H1 (cell line): ENCODE measurements around the gene CDT1. TPM values are rescaled to one million over a fixed set of nuclear protein-coding genes. Genes with fewer than 3 reads are reported as not detected.

Experiments used
- ASH2L ChIP-seq: fragments of 200-600, 300-600 bp; sonication (generic); IDR thresholded peaks from one replicate; pipeline ENCODE4 v1.7.1; 2017; ENCODE audit warnings: low read length
- BRCA1 ChIP-seq: IDR thresholded peaks from 2 replicates; pipeline ENCODE4 v1.6.1; 2012; ENCODE audit warnings: low read depth, low read length, improper control_type of control experiment
- CBX8 ChIP-seq: fragments of 300-800, 300-1000 bp; sonication (generic); IDR thresholded peaks from 2 replicates; pipeline ENCODE4 v1.7.1; 2016; ENCODE audit warnings: low read depth, low read length, borderline replicate concordance
- CREB1 ChIP-seq: IDR thresholded peaks from 2 replicates; pipeline ENCODE4 v1.6.1; 2012; ENCODE audit warnings: inconsistent platforms
- CTBP2 ChIP-seq: IDR thresholded peaks from 2 replicates; pipeline ENCODE4 v1.7.0; 2011; ENCODE audit warnings: borderline replicate concordance, mild to moderate bottlenecking, moderate library complexity, mixed read lengths, low read length; ENCODE audit not compliant: insufficient read depth, insufficient read length
- GTF2F1 ChIP-seq: IDR thresholded peaks from 2 replicates; pipeline ENCODE4 v1.6.1; 2012; ENCODE audit warnings: low read depth, low read length, improper control_type of control experiment, borderline replicate concordance
- HDAC6 ChIP-seq: IDR thresholded peaks from one replicate; pipeline ENCODE4 v1.7.1; 2012; ENCODE audit warnings: low read depth, mild to moderate bottlenecking, inconsistent platforms, low read length, moderate library complexity
- JUN ChIP-seq: IDR thresholded peaks from 2 replicates; pipeline ENCODE4 v1.6.1; 2011; ENCODE audit warnings: low read depth, mild to moderate bottlenecking, improper control_type of control experiment, low read length
- JUND ChIP-seq: IDR thresholded peaks from 2 replicates; pipeline ENCODE4 v1.6.1; 2011; ENCODE audit warnings: mild to moderate bottlenecking, improper control_type of control experiment, low read length
- KDM4A ChIP-seq: IDR thresholded peaks from one replicate; pipeline ENCODE4 v1.7.1; 2012; ENCODE audit warnings: low read depth, mild to moderate bottlenecking, moderate library complexity, low read length, inconsistent platforms; ENCODE audit not compliant: severe bottlenecking
- RAD21 ChIP-seq, 2 experiments: IDR thresholded peaks in 1 of 2; conservative IDR thresholded peaks in 1 of 2; 2 replicates each; pipeline ENCODE4 v1.6.1; 2011; ENCODE audit warnings: low read depth in 2 of 2, low read length in 2 of 2, improper control_type of control experiment in 1 of 2, inconsistent platforms in 1 of 2, mild to moderate bottlenecking in 1 of 2, moderate library complexity in 1 of 2
- RFX5 ChIP-seq: IDR thresholded peaks from 2 replicates; pipeline ENCODE4 v1.6.1; 2011; ENCODE audit warnings: low read depth, low read length, improper control_type of control experiment, borderline replicate concordance
- RNF2 ChIP-seq: fragments of 200-900, 300-1000 bp; sonication (generic); IDR thresholded peaks from 2 replicates; pipeline ENCODE4 v1.7.1; 2016; ENCODE audit warnings: borderline replicate concordance, low read depth, mild to moderate bottlenecking, antibody characterized with exemption, low read length; ENCODE audit not compliant: poor library complexity, severe bottlenecking; ENCODE audit errors: missing control alignments
- SP1 ChIP-seq: IDR thresholded peaks from 2 replicates; pipeline ENCODE4 v1.6.1; 2011; ENCODE audit warnings: low read depth, low read length
- SP2 ChIP-seq: IDR thresholded peaks from 2 replicates; pipeline ENCODE4 v1.6.1; 2012; ENCODE audit warnings: mild to moderate bottlenecking, low read length, inconsistent platforms
- SP4 ChIP-seq: IDR thresholded peaks from 2 replicates; pipeline ENCODE4 v1.6.1; 2012; ENCODE audit warnings: low read length, inconsistent platforms
- SRF ChIP-seq: IDR thresholded peaks from 2 replicates; pipeline ENCODE4 v1.6.1; 2011; ENCODE audit warnings: mild to moderate bottlenecking, low read depth, low read length, moderate library complexity
- TBP ChIP-seq: IDR thresholded peaks from 2 replicates; pipeline ENCODE4 v1.6.1; 2011; ENCODE audit warnings: low read depth, low read length, improper control_type of control experiment
- TCF12 ChIP-seq: IDR thresholded peaks from 2 replicates; pipeline ENCODE4 v1.6.1; 2011; ENCODE audit warnings: low read depth, mild to moderate bottlenecking, low read length
- TEAD4 ChIP-seq: IDR thresholded peaks from 2 replicates; pipeline ENCODE4 v1.6.1; 2012; ENCODE audit warnings: low read depth, low read length, inconsistent platforms, mixed read lengths
- ZNF274 ChIP-seq: IDR thresholded peaks from 2 replicates; pipeline ENCODE4 v1.7.0; 2012; ENCODE audit warnings: low read length, borderline replicate concordance; ENCODE audit errors: extremely low read depth
- polyA plus RNA-seq, 7 experiments: library from polyadenylated mRNA; depleted of rRNA in 3 of 7; stranded (reverse) in 5 of 7; unstranded in 2 of 7; fragments of >200 nt in 5 of 7; fragments of 200-250 nt in 2 of 7; gene quantifications; 1 replicate in 5 of 7; 2 replicates in 1 of 7; 4 replicates in 1 of 7; pipeline versions ENCODE4 v1.2.1 to v1.2.3, GENCODE V29; 2011 to 2013; ENCODE audit warnings: missing spikeins in 2 of 7, mixed read lengths in 2 of 7
- total RNA-seq: library from RNA; stranded (reverse); fragmentation: NEBNext Ultra II Directional; extraction: Animal tissue kit (Norgen Biotek cat#: 25700); gene quantifications from 2 replicates; pipeline ENCODE4 v1.2.1, GENCODE V29; 2021
- TF ChIP-seq, protein P1 (sequence below): IDR thresholded peaks from 2 replicates; pipeline ENCODE4 v1.6.1; 2012; ENCODE audit warnings: low read length, inconsistent platforms

CDT1 gene
- total and polyA plus RNA-seq, 2 of the 8 experiments (the other 6 are each of a cell fraction or from before 2014, with no cell fraction given), result 76.7 to 95.4 TPM

DNA sequence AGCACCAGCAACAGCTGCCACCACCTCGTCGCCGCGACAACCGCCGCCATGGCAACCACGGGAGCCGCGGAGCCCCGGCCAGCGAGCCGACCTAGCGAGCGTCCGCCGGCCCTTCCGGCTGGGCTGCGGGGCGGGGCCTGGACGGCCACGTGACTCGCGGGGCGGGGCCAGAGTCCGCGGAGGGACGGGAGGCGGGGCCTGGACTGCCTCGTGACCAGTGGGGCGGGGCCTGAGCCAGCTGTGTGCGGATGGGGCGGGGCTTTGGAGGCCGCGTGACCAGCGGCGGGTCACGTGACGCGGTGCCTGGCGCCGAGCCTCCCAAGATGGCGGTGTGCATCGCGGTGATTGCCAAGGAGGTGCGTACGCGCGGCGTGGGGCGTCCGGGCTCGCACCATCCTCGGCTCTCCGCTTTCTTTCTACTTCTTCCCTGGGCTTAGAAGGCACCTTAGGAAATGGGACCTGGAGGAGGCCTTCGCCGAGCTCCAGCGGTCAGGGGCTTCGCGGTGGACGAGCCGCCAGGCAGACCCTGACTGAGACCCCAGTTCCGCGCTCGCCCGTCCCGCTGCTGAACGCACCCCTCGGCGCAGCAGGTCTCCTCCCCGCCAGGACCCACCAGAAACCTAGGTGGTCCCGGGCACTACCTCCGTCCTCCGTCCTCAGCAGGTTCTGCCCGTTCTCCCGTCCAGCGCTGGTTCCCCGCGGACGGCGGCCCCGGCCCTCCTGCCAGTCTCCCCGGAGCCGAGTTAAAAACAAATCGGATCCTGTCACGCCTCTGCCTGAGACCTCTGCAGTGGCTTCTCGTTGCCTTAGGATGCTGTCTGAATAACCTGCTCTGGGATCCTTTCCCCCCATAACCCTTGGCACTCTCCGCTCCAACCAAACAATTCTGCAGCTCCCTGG, 53.5 kb downstream of the CDT1 start, which contains the start of the genes GALNS and TRAPPC2L (continued):
- TF ChIP-seq RFX5 (no peak), SP1 (0 out of 2 replicates have a peak, but pooled peaks have one; percentile 44), KDM4A (peak; percentile 64), TEAD4 (no peak), TCF12 (0 out of 2 replicates have a peak, but pooled peaks have one; percentile 41), CTBP2 (no peak), SP2 (no peak), ASH2L (no peak), CREB1 (peak; percentile 72), BRCA1 (no peak), RAD21 (IDR thresholded peaks at IDR 0.05 in 1 of 2, conservative IDR thresholded peaks at IDR 0.05 in 1 of 2; ENCODE audit: low read depth in 2 of 2, low read length in 2 of 2) (no peak), SRF (no peak), JUND (no peak), JUN (no peak), SP4 (peak; percentile 97), CBX8 (no peak), HDAC6 (no peak), TBP (peak; percentile 77), RNF2 (no peak), ZNF274 (no peak), GTF2F1 (peak; percentile 73; the same call in 1 of the 2 replicates)
- TF ChIP-seq, protein P1, sequence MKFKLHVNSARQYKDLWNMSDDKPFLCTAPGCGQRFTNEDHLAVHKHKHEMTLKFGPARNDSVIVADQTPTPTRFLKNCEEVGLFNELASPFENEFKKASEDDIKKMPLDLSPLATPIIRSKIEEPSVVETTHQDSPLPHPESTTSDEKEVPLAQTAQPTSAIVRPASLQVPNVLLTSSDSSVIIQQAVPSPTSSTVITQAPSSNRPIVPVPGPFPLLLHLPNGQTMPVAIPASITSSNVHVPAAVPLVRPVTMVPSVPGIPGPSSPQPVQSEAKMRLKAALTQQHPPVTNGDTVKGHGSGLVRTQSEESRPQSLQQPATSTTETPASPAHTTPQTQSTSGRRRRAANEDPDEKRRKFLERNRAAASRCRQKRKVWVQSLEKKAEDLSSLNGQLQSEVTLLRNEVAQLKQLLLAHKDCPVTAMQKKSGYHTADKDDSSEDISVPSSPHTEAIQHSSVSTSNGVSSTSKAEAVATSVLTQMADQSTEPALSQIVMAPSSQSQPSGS, result no peak
